Measurements from ENCODE around the gene SCAMP5.

The SCAMP5 gene

DNA sequence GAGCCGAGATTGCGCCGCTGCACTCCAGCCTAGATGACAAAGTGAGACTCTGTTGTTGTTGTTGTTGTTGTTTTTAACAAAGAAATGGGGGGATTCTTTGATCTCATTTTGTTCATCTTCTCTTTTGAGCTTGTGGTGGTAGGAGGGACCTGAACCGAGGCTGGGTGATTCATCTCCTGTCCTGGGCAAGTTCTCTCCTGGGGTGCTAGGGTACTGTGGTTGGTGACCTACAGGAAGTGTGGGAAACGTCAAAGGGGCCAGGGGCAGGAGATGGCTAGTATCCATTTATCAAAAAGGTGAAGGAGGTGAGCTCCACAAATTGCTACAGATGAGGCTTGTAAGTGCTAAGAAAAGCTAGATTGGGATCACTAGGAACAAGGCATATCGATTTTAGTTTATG lies 42.3 kb downstream of the SCAMP5 start:
- DNase-seq (ENCODE audit: low read depth, low spot score), result no peak
- no peak overlapping the region for H3K4me3 ChIP-seq (ENCODE audit: low read length)

DNA sequence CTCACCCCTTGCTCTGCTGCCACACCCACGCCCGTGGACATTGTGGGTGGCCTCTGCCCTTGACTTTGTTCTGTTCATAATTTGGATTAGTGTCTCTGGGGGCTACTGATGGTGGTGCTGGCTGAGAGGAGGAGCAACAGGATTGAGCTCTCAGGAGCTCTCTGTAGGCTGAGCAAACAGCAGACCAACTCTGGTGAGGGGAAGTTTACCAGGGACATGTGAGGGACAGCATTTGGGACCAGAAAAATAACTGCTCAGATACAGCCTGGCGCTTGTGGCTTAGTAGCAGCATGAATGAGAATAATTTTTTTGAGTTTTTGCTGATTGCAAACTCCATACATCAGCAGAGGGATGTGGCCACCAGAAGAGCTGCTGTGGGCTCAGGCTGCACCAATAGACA lies 42.9 kb downstream of the SCAMP5 start:
- DNase-seq (ENCODE audit: low read depth, low spot score), result no peak
- H3K4me3 ChIP-seq (ENCODE audit: low read length), result no peak overlapping the region

DNA sequence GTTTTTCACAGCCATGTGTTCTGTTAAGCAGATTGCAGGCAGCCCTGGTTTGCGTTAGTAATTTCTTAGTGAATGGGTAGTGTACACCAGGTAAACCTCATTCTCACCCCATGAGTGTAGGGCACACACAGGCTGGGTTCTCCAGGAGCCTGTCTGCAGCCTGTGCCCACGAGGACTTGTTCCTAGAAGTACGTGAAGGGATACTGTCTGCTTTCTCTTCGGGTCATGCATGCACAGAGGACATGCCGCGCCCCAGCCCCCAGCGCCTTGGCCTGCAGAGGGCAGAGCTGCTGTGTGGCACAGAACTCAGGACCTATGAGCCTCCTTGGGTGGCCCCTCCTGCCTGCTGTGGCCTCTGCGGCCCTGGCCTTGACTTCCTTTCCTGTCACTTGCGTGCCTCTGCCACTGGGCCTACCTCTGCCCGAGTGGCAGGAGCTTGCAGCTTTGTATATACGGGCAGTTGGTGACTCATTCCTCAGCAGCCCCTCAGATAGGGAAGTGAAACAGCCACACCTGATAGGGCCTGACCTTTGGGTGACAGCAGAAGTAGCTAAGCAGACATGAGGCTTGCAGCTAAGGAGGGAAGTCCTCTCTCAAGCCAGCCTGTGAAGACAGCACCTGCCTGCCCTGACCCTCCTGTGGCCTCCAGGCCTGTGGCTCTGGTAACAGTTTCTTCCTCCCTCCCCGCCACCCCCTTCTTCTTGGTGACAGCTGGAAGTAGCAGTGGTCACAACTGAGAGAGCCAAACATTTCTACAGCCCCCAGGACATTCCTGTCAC lies 47.6 kb downstream of the SCAMP5 start:
- no peak overlapping the region for H3K4me3 ChIP-seq (ENCODE audit: low read length)
- no peak for DNase-seq (ENCODE audit: low read depth, low spot score)

DNA sequence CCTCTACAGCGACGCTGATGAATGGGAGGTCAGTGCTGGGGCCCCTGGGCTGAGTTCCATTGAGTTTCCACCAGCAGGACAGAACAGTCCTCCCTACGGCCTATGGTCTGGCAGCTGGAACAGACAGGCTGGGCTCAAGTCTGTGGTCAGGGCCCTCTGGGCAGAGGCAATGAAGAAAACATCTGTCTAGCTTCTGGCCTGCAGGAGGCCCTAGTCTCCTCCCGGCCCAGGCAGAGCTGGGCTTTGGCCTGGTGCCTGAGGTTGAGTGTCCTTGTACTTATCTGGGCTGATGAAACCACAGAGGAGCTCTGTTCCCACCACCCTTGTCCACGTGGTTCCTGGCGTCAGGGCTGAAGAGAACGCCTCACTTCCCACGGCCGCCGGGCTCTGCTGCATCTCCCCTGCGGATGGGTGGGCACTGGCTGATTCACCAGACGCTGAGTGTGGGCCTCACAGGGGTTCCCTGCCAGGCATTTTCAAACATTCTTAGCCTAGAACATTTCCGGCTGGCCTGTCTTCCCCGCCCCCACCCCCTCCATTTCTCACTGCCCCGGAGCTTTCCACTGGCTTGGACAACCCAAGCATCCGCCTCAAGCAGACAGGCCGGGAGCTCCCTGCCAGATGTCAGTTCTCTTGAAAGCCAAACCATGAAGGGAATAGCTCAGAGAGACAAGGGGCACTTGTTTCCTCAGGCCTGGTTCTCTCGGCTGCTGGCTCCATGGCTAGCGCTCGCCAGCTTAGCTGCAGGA lies 48.3 kb downstream of the SCAMP5 start:
- no peak for DNase-seq (ENCODE audit: low read depth, low spot score)
- no peak overlapping the region for H3K4me3 ChIP-seq (ENCODE audit: low read length)

DNA sequence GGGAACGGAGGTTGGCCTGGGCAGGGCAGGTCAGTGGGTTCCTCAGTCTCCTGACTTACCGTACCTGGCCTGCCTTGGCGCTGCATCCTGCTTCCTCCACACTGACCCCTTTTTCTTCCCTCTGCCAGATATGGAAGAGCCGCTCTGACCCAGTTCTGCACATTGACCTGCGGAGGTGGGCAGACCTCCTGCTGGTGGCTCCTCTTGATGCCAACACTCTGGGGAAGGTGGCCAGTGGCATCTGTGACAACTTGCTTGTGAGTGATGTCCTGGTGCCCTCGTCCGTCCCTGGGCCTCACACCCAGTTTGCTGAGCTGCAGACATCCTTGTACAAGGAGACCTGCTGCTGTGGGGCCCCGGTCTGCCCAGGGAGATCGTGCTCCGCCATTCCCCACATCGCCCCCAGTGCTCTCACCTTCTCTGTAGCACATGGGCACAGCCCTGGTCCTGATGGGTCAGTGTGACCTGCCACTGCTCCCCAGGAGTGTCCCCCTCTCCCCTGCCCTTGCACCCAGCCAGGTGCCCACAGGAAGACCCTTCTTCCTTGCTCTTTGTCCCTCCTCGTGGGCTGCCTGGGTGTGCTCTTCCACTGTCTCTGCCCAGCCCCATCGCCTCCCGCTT lies 49.0 kb downstream of the SCAMP5 start:
- H3K4me3 ChIP-seq (ENCODE audit: low read length), result no peak overlapping the region
- no peak for DNase-seq (ENCODE audit: low read depth, low spot score)

DNA sequence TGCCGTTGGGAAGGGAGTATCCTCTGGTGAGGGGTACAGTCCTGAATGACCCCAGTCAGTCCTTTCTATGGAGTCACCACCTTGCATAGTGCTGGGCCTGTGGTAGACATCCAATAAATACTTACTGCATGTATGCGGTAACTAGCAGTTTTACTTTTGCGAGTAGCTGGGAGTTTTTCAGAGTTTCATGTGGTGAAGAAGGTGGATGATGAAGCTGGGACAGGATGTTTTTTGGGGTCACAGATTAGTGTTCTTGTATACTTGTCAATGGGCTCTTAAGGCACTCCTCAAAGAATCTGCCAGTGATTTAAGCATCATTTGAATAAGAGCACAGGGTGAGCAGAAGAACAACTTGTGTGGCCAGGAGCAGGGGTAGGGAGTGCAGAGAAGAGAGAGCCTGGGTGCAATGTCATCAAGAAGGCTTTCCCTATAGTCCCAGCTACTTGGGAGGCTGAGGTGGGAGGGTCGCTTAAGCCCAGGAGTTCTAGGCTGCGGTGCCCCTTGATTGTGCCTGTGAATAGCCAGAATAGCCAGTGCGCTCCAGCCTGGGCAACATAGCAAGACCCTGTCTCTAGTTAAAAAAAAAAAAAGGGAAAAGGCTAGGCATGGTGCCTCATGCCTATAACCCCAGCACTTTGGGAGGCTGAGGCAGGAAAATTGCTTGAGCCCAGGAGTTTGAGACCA lies 50.1 kb downstream of the SCAMP5 start:
- H3K4me3 ChIP-seq (ENCODE audit: low read length), result no peak overlapping the region
- DNase-seq (ENCODE audit: low read depth, low spot score), result no peak

DNA sequence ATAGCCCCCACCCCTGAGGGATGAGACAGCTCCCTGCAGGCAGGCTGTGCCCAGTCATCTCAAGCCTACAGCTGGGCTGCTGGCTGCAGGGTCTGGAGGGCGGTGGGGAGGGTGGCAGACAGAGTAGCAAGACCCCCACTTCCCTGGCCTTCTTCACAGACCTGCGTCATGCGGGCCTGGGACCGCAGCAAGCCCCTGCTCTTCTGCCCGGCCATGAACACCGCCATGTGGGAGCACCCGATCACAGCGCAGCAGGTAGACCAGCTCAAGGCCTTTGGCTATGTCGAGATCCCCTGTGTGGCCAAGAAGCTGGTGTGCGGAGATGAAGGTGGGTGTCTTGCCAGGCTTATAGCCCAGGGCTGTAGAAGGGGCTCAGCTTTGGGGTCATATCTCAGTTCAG lies 53.0 kb downstream of the SCAMP5 start:
- DNase-seq (ENCODE audit: low read depth, low spot score), result no peak
- H3K4me3 ChIP-seq (ENCODE audit: low read length), result no peak overlapping the region

DNA sequence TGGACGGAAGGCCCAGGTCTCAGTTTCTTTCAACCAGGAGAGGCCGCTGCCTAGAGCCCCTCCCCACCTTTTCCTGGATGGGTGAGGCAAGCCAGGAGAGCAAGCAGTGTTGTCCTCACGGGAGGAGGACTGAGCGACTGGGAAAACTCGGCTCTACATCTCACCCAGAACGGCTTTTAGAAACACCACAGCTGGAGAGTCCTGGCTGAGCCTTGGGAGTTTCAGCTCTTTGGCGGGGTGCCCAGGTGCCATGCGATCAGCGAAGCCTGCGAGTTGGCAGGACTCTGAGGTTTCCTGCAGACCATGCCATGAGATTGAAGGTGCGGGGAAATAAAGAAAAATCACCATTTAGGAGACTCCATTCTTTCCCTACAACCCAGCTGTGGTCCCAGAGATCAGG lies 54.0 kb downstream of the SCAMP5 start:
- H3K4me3 ChIP-seq (ENCODE audit: low read length), result no peak overlapping the region
- DNase-seq (ENCODE audit: low read depth, low spot score), result no peak

DNA sequence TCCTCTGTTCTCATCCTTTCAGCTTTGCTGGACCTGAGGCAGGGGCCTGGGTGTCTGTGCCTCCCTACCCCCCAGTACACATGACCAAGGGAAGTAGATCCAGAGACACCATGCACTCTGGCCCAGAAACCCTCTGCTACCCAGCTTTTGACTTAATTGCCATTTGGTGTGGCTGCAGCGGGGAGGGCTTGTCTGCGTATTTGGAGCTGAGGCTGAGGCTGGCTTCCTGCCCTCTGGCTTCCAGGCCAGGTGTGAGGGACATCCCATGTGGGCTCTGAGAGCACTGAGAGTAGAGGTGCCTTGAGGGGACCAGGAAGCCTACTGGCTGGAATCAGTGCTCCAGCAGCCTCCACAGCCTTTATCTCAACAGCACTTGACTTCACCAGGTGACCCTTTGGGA lies 54.9 kb downstream of the SCAMP5 start:
- H3K4me3 ChIP-seq (ENCODE audit: low read length), result no peak overlapping the region
- no peak for DNase-seq (ENCODE audit: low read depth, low spot score)

DNA sequence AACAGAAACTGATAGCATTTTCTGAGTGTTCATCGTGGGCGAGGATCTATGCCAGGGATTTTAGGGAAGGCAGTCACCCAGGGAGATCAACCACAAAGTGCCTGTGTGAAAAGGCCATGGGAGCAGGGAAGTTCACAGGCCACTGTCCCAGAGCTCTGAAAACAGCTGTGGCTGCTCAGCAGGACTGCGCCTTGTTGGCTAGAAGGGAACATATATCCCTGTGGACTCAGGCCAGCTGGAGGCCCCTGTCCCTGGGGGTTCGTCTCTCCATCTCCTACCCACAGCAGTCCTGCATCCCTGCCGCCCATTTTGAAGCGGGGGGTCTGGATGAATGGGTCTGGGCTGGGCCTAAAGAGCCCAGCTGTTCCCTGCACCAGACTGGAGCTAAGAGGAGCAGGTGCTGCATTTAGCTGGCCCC lies 55.8 kb downstream of the SCAMP5 start:
- no peak for DNase-seq (ENCODE audit: low read depth, low spot score)
- H3K4me3 ChIP-seq (ENCODE audit: low read length), result no peak overlapping the region

DNA sequence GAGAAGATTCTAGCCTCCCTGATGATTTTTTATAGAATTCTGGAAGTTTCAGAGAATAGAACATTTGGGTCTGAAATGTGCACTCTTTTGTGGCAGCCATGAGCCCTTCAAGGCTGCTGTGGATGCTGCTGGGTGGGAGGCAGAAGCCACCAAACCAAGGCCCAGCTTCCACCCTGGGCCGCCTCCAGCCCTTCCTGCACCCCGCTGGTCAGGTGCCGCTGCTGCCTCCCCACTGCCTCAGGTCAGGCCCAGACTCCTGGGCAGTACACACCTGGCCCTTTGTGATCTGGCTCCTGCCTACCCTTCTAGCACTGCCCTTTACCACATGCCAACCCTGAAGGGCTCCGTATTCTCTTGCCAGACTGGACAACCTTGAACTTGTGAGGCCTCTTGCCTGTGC lies 56.3 kb downstream of the SCAMP5 start:
- no peak overlapping the region for H3K4me3 ChIP-seq (ENCODE audit: low read length)
- no peak for DNase-seq (ENCODE audit: low read depth, low spot score)

DNA sequence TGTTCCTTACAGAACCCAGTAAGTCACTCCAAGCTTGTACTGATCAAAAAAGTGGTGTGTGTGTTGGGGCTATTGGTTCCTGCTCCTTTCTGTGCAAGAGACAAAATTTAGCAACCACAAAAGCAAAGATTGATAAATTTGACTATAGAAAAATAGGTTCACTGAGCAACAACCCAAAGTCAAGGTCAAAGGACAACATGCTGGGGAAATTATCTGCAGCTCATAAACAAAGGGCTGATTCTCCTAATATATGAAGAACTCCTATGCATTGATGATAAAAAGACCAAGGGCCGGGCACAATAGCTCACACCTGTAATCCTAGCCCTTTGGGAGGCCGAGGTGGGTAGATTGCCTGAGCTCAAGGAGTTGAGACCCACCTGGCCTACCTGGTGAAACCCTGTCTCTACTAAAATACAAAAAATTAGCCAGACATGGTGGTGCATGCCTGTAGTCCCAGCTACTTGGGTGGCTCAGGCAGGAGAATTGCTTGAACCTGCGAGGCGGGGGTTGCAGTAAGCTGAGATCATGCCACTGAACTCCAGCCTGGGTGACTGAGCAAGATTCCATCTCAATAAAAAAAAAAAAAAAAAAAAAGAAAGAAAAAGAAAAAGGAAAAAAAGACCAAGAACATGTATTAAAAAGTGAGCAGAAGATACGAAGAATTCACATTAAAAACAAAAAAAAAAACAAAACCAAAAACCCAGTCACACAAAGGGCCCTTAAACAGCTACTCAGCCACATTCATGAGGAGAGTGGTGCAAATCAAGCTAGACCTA lies 57.8 kb downstream of the SCAMP5 start:
- no peak for DNase-seq (ENCODE audit: low read depth, low spot score)

DNA sequence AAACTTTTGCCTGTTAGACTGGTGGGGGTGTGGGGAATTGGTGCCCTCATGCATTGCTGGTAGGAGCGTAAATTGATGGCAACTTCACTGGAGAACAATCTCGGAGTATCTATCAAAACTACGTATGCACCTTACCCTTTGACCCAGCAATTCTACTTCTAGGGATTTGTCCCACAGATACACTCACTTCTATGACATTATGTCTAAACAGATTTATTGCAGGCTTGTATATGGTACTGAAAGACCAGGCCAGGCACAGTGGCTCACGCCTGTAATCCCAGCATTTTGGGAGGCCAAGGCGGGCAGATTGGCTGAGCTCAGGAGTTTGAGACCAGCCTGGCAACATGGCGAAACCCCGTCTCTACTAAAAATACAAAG lies 58.4 kb downstream of the SCAMP5 start:
- H3K4me3 ChIP-seq (ENCODE audit: low read length), result no peak overlapping the region
- DNase-seq (ENCODE audit: low read depth, low spot score), result no peak

More for the DNA sequence above, 57.8 kb downstream of the SCAMP5 start:
- H3K4me3 ChIP-seq (ENCODE audit: low read length), result no peak overlapping the region

DNA sequence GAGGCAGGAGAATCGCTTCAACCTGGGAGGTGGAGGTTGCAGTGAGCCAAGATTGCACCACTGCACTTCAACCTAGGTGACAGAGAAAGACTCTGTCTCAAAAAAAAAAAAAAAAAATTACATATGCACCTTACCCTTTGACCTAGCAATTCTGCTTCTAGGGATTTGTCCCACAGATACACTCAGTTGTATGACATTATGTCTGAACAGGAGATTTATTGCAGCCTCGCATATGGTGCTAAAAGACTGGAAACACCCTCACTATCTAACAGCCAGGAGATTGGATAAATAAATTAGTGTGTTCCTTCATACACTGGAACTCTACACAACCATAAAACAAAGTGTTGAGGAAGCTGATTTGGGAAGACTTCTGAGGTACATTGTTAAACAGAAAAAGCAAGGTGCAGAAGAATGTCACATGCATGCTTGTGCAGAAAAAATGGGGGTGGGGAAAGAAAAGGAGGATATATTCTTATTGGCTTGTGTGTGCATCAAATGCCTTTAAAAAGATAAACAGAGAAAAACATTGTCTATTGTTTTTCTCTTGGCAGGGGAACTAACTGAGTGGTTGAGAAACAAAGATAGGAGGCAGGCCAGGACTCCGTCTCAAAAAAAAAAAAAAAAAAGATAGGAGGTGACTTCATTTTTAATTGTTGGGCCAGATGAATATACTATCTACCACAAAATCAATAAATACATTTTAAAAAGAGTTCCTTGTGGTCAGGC lies 59.0 kb downstream of the SCAMP5 start:
- H3K4me3 ChIP-seq (ENCODE audit: low read length), result no peak overlapping the region
- DNase-seq (ENCODE audit: low read depth, low spot score), result no peak

DNA sequence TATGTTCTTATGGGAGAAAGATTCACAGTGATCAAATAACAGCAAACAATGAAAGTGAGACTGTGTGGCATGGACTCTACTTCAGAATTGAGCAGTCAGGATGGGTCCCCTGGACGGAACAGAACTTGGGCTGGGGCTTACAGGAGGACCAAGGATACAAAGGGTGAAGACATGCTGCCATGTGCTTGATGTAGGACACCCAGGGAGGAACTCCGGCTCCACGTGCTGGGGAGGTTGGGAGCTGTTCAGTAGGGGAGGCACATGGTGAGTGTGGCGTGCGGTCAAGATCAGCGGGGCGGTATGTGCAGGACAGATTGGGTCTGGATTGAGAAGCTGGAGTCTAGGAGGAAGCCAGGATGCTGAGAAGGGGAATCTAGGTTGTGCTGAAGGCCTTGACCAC lies 60.7 kb downstream of the SCAMP5 start:
- no peak overlapping the region for H3K4me3 ChIP-seq (ENCODE audit: low read length)
- DNase-seq (ENCODE audit: low read depth, low spot score), result no peak

DNA sequence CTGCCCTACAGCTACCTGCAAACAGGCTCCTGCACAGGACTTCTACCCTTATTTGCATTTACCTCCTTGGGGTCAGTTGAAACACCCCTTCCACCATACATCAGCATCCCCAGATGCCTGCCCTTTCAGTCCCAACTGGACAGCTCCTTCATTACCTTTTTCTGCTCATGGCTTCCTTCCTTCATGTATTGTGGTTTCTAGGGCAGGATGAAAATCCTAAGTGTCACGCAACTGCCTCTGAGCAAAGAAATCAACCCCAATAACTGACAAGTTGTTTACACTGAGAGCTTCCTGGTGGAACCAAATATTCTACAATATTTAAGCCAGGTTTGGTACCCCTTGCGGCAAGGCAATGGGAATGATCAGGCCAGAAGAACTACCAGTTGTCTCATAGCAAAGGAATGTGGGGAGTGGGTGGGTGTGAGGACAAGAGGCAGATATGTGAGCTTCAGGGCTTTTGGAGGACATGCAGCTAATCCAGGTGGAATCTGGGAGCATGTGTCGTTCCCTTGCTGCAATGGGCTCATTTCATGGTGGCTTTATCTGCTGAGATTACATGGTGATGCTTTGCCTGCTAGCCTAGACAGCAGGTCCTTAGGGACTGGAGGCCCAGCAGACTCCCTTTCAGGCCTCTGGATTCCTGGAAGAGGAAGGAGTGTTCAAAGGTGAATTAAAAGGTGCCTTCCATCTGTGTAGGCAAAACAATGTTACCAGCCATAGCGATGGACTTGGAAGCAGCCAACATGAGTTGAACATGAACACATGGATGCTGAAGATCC lies 63.0 kb downstream of the SCAMP5 start:
- no peak for DNase-seq (ENCODE audit: low read depth, low spot score)
- no peak overlapping the region for H3K4me3 ChIP-seq (ENCODE audit: low read length)

DNA sequence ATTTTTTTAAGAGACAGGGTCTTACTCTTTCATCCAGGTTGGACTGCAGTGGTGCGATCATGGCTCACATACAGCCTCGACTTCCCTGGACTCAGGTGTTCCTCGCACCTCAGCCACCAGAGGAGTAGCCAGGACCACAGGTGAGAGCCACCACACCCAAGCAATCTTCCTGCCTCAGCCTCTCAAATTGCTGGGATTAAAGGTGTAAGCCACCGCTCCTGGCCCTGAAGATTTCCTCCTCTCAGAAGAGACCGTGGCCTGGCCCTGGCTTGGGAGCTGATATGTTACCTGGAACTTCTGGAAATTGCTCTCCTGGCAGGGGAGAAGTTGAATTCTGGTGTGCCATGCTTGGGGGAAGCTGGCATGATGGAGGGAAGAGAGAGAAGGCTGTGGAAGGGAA lies 64.2 kb downstream of the SCAMP5 start:
- no peak for DNase-seq (ENCODE audit: low read depth, low spot score)
- no peak overlapping the region for H3K4me3 ChIP-seq (ENCODE audit: low read length)

DNA sequence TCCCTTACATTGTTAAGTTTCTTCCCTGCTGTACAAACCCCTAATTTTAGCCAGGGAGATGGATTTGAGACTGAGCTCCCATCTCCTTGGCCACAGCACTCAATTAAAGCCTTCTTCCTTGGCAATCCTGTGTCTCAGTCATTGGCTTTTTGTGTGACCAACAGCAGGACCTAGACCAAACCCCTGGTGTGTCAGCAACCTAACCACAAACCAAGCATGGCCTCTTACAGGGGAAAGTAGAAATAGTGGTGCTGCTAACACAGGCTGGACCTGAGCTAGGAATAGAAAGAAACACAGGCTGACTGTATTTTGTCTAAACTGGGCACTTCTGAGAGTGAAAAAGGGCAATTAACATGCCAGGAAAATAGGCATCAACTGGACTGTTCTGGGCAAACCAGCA lies 65.9 kb downstream of the SCAMP5 start:
- no peak overlapping the region for H3K4me3 ChIP-seq (ENCODE audit: low read length)
- DNase-seq (ENCODE audit: low read depth, low spot score), result no peak

Measured in Jurkat, Clone E6-1 (cell line).